Skeletal muscle satellite cell (primary cell): ENCODE results near the gene ARFGEF3.

Experiments used
- H3K27me3 ChIP-seq: 2 replicates; pipeline ENCODE4 v1.7.0; 2013; ENCODE audit warnings: low read length; ENCODE audit not compliant: control insufficient read depth, insufficient read depth
- H3K36me3 ChIP-seq: 2 replicates; pipeline ENCODE4 v1.7.0; 2013; ENCODE audit warnings: mild to moderate bottlenecking, control low read depth, low read length; ENCODE audit not compliant: insufficient read depth
- H3K4me1 ChIP-seq: 2 replicates; pipeline ENCODE4 v1.7.0; 2013; ENCODE audit warnings: low read length; ENCODE audit not compliant: control insufficient read depth, insufficient read depth
- H3K4me2 ChIP-seq: 2 replicates; pipeline ENCODE4 v1.7.0; 2013; ENCODE audit warnings: mild to moderate bottlenecking, low read length
- H3K4me3 ChIP-seq: 2 replicates; pipeline ENCODE4 v1.7.0; 2013; ENCODE audit warnings: low read length
- H3K9ac ChIP-seq: 2 replicates; pipeline ENCODE4 v1.7.0; 2013; ENCODE audit warnings: mild to moderate bottlenecking, low read depth, low read length, moderate library complexity
- H3K9me3 ChIP-seq: replicated peaks from 2 replicates; pipeline ENCODE4 v1.7.0; 2013; ENCODE audit warnings: mild to moderate bottlenecking, control low read depth, low read length

Gene ARFGEF3

GRCh38 chr6:138219901-138220300, 58.2 kb downstream of the ARFGEF3 start:
- Histone ChIP-seq H3K4me2 (no peak overlapping the region), H3K9ac (no peak overlapping the region), H3K9me3 (no peaks in the 10 kb centered on the region), H3K36me3 (no peaks in the 10 kb centered on the region), H3K27me3 (no peaks in the 10 kb centered on the region), H3K4me1 (no peaks in the 10 kb centered on the region), H3K4me3 (no peak overlapping the region)

GRCh38 chr6:138222901-138223546, 61.3 kb downstream of the ARFGEF3 start:
- no peaks in the 10 kb centered on the region for H3K4me1 ChIP-seq
- H3K9ac ChIP-seq = no peak overlapping the region
- no peaks in the 10 kb centered on the region for H3K36me3 ChIP-seq
- no peak overlapping the region for H3K4me3 ChIP-seq
- H3K9me3 ChIP-seq = no peaks in the 10 kb centered on the region
- H3K4me2 ChIP-seq = no peak overlapping the region
- H3K27me3 ChIP-seq = no peaks in the 10 kb centered on the region

- Histone ChIP-seq H3K27me3 (no peaks in the 10 kb centered on the region), H3K4me2 (no peak overlapping the region), H3K9me3 (no peaks in the 10 kb centered on the region), H3K4me1 (no peaks in the 10 kb centered on the region), H3K9ac (no peak overlapping the region), H3K36me3 (no peaks in the 10 kb centered on the region), H3K4me3 (no peak overlapping the region)
Observed at GRCh38 chr6:138225953-138226352, 64.2 kb downstream of the ARFGEF3 start.

GRCh38 chr6:138226700-138227315, 65.1 kb downstream of the ARFGEF3 start:
- Histone ChIP-seq H3K4me3 (no peak overlapping the region), H3K9me3 (no peaks in the 10 kb centered on the region), H3K9ac (no peak overlapping the region), H3K4me2 (no peak overlapping the region), H3K27me3 (no peaks in the 10 kb centered on the region), H3K4me1 (peaks cover 5% of the 10 kb centered on the region), H3K36me3 (no peaks in the 10 kb centered on the region)

- H3K4me1 ChIP-seq = peaks cover 6% of the 10 kb centered on the region
- no peaks in the 10 kb centered on the region for H3K36me3 ChIP-seq
- H3K4me3 ChIP-seq = no peak overlapping the region
- no peaks in the 10 kb centered on the region for H3K9me3 ChIP-seq
- no peaks in the 10 kb centered on the region for H3K27me3 ChIP-seq
- H3K4me2 ChIP-seq = no peak overlapping the region
- no peak overlapping the region for H3K9ac ChIP-seq
Observed at GRCh38 chr6:138227316-138227781, 65.6 kb downstream of the ARFGEF3 start.

- no peak overlapping the region for H3K4me3 ChIP-seq
- H3K9ac ChIP-seq = no peak overlapping the region
- no peaks in the 10 kb centered on the region for H3K9me3 ChIP-seq
- peaks cover 6% of the 10 kb centered on the region for H3K4me1 ChIP-seq
- H3K27me3 ChIP-seq = no peaks in the 10 kb centered on the region
- no peak overlapping the region for H3K4me2 ChIP-seq
- H3K36me3 ChIP-seq = no peaks in the 10 kb centered on the region
Observed at GRCh38 chr6:138229072-138229471, 67.3 kb downstream of the ARFGEF3 start.

GRCh38 chr6:138229663-138230179, 68.0 kb downstream of the ARFGEF3 start:
- no peaks in the 10 kb centered on the region for H3K9me3 ChIP-seq
- no peak overlapping the region for H3K4me2 ChIP-seq
- no peaks in the 10 kb centered on the region for H3K36me3 ChIP-seq
- H3K4me1 ChIP-seq = peaks cover 6% of the 10 kb centered on the region
- H3K9ac ChIP-seq = no peak overlapping the region
- no peak overlapping the region for H3K4me3 ChIP-seq
- no peaks in the 10 kb centered on the region for H3K27me3 ChIP-seq

GRCh38 chr6:138230221-138230620, 68.5 kb downstream of the ARFGEF3 start:
- Histone ChIP-seq H3K36me3 (no peaks in the 10 kb centered on the region), H3K4me2 (no peak overlapping the region), H3K9me3 (no peaks in the 10 kb centered on the region), H3K27me3 (no peaks in the 10 kb centered on the region), H3K4me1 (peaks cover 6% of the 10 kb centered on the region), H3K4me3 (no peak overlapping the region), H3K9ac (no peak overlapping the region)

- H3K4me3 ChIP-seq = no peak overlapping the region
- H3K4me2 ChIP-seq = no peak overlapping the region
- H3K9ac ChIP-seq = no peak overlapping the region
- H3K27me3 ChIP-seq = no peaks in the 10 kb centered on the region
- H3K4me1 ChIP-seq = peaks cover 6% of the 10 kb centered on the region
- H3K9me3 ChIP-seq = no peaks in the 10 kb centered on the region
- no peaks in the 10 kb centered on the region for H3K36me3 ChIP-seq
Observed at GRCh38 chr6:138230759-138231380, 69.1 kb downstream of the ARFGEF3 start.

- no peak overlapping the region for H3K9ac ChIP-seq
- H3K27me3 ChIP-seq = no peaks in the 10 kb centered on the region
- no peak overlapping the region for H3K4me2 ChIP-seq
- no peaks in the 10 kb centered on the region for H3K9me3 ChIP-seq
- H3K36me3 ChIP-seq = no peaks in the 10 kb centered on the region
- peaks cover 6% of the 10 kb centered on the region for H3K4me1 ChIP-seq
- no peak overlapping the region for H3K4me3 ChIP-seq
Observed at GRCh38 chr6:138231381-138231886, 69.7 kb downstream of the ARFGEF3 start.

- no peak overlapping the region for H3K4me2 ChIP-seq
- H3K36me3 ChIP-seq = no peaks in the 10 kb centered on the region
- H3K4me3 ChIP-seq = no peak overlapping the region
- H3K27me3 ChIP-seq = no peaks in the 10 kb centered on the region
- H3K4me1 ChIP-seq = peaks cover 6% of the 10 kb centered on the region
- no peak overlapping the region for H3K9ac ChIP-seq
- H3K9me3 ChIP-seq = no peaks in the 10 kb centered on the region
Observed at GRCh38 chr6:138234363-138234762, 72.6 kb downstream of the ARFGEF3 start.
